Mesodermal cell (in vitro differentiated cells): ENCODE measurements around the gene TOGARAM1.
"Not testable (repeated sequence)": the region's sequence is repeated elsewhere in the genome, so short reads cannot be mapped to it uniquely, and the experiment has no call there.

ENCODE experiments used
- H3K27ac ChIP-seq: 2 replicates; pipeline ENCODE4 v1.7.0; 2013; ENCODE audit warnings: mild to moderate bottlenecking, low read depth, low read length, moderate library complexity; ENCODE audit not compliant: severe bottlenecking
- H3K36me3 ChIP-seq: 2 replicates; pipeline ENCODE4 v1.7.1; 2013; ENCODE audit warnings: mild to moderate bottlenecking, low read length, moderate library complexity; ENCODE audit not compliant: control insufficient read depth, insufficient read depth
- H3K4me1 ChIP-seq: one replicate; pipeline ENCODE4 v1.7.1; 2013; ENCODE audit warnings: mild to moderate bottlenecking, low read length; ENCODE audit not compliant: insufficient read depth, control insufficient read depth, poor library complexity, severe bottlenecking
- H3K4me3 ChIP-seq: 2 replicates; pipeline ENCODE4 v1.7.0; 2013; ENCODE audit warnings: low read length, control low read depth, mild to moderate bottlenecking; ENCODE audit not compliant: insufficient read depth, poor library complexity, severe bottlenecking; ENCODE audit errors: extremely low read depth
- H3K9me3 ChIP-seq: 2 replicates; pipeline ENCODE4 v1.7.1; 2013; ENCODE audit warnings: mild to moderate bottlenecking, low read length, moderate library complexity; ENCODE audit not compliant: control insufficient read depth
- WGBS, 2 experiments: methylation state at CpG; one replicate each; pipeline ENCODE4 v1.1.5; 2013; ENCODE audit warnings: missing lambda C conversion rate in 2 of 2; ENCODE audit not compliant: insufficient coverage in 2 of 2; 5-methylcytosine and 5-hydroxymethylcytosine counted together

Gene TOGARAM1

GRCh38 chr14:45068396-45068795 is 106.4 kb downstream of the TOGARAM1 start:
- 66% methylated on average over 2 of the region's 3 CpGs; no CpG with 5 or more reads in 1 of the 2 experiments for WGBS, 2 experiments
- H3K36me3 ChIP-seq: peaks cover 12% of the 10 kb centered on the region
- H3K9me3 ChIP-seq: no peaks in the 10 kb centered on the region
- no peaks in the 10 kb centered on the region for H3K4me1 ChIP-seq
- no peak overlapping the region for H3K27ac ChIP-seq
- H3K4me3 ChIP-seq: no peak overlapping the region

DNA sequence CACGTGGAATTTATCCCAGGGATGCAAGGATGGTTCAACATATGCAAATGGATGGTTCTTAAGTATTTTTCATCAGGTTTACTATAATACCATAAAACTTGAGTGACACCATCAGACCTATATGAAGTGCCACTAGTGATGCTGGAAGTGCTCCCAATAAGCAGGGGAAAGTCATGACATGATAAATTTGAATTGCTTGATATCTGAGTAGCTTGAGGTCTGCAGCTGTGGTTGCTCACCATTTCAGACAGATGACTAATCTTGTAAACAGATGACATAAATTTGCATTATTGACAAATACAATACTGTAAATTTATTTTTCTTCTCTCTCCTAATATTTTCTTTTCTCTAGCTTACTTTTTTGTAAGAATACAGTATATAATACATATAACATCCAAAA is 108.2 kb downstream of the TOGARAM1 start:
- no peak overlapping the region for H3K27ac ChIP-seq
- no peak overlapping the region for H3K4me3 ChIP-seq
- H3K36me3 ChIP-seq: peaks cover 12% of the 10 kb centered on the region
- no peaks in the 10 kb centered on the region for H3K4me1 ChIP-seq
- no CpG with 5 or more reads among the region's 1 CpG for WGBS, 2 experiments
- H3K9me3 ChIP-seq: no peaks in the 10 kb centered on the region

GRCh38 chr14:45072126-45072525 is 110.1 kb downstream of the TOGARAM1 start:
- 90 to 96% methylated on average over 6 of the region's 6 CpGs for WGBS, 2 experiments
- Histone ChIP-seq H3K27ac (no peak overlapping the region), H3K36me3 (peaks cover 12% of the 10 kb centered on the region), H3K4me3 (no peak overlapping the region), H3K4me1 (no peaks in the 10 kb centered on the region), H3K9me3 (no peaks in the 10 kb centered on the region)

- Histone ChIP-seq H3K27ac (no peak overlapping the region), H3K4me1 (no peaks in the 10 kb centered on the region), H3K4me3 (no peak overlapping the region), H3K9me3 (no peaks in the 10 kb centered on the region), H3K36me3 (peaks cover 12% of the 10 kb centered on the region)
- WGBS, 2 experiments: 100% methylated on average over 2 of the region's 5 CpGs; no CpG with 5 or more reads in 1 of the 2 experiments
Observed at GRCh38 chr14:45073231-45073879, 111.4 kb downstream of the TOGARAM1 start.

DNA sequence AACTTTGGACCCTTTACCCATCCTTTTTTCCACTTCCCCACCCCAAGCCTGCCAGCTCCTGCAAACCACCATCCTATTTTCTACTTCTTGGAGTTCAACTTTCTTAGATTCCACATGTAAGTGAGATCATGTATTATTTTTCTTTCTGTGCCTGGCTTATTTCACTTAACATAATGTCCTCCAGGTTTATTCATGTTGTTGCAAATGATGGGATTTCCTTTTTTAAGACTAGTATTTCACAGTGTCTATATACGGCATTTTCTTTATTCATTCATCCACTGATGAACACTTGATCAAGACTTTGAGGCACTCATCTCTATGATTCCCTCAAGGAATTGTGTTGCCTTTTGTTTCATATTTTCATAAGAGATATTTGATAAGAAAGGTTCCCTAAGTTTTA is 116.3 kb downstream of the TOGARAM1 start:
- no CpG with 5 or more reads among the region's 1 CpG for WGBS, 2 experiments
- H3K4me3 ChIP-seq: no peak overlapping the region
- no peaks in the 10 kb centered on the region for H3K9me3 ChIP-seq
- H3K4me1 ChIP-seq: no peaks in the 10 kb centered on the region
- no peaks in the 10 kb centered on the region for H3K36me3 ChIP-seq
- H3K27ac ChIP-seq: no peak overlapping the region

DNA sequence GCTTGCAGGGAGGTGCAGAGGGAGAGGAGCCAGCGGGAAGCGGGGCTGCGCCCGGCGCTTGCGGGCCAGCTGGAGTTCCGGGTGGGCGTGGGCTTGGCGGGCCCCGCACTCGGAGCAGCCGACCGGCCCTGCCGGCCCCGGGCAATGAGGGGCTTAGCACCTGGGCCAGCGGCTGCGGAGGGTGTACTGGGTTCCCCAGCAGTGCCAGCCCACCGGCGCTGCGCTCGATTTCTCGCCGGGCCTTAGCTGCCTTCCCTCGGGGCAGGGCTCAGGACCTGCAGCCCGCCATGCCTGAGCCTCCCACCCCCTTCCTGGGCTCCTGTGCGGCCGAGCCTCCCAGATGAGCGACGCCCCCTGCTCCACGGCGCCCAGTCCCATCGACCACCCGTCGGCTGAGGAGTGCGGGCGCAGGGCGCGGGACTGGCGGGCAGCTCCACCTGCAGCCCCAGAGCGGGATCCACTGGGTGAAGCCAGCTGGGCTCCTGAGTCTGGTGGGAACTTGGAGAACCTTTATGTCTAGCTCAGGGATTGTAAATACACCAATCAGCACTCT is 118.5 kb downstream of the TOGARAM1 start:
- 94 to 98% methylated on average over 17 to 32 of the region's 40 CpGs for WGBS, 2 experiments
- H3K36me3 ChIP-seq: not testable (repeated sequence)

GRCh38 chr14:45081096-45081495 is 119.1 kb downstream of the TOGARAM1 start:
- not testable (repeated sequence) for H3K9me3 ChIP-seq, H3K4me3 ChIP-seq, H3K36me3 ChIP-seq, H3K4me1 ChIP-seq, H3K27ac ChIP-seq
- 95 to 100% methylated on average over 2 of the region's 3 CpGs for WGBS, 2 experiments

More for the DNA sequence above, 118.5 kb downstream of the TOGARAM1 start:
- not testable (repeated sequence) for H3K4me1 ChIP-seq, H3K4me3 ChIP-seq, H3K27ac ChIP-seq, H3K9me3 ChIP-seq

- Histone ChIP-seq H3K4me1 (no peaks in the 10 kb centered on the region), H3K27ac (no peak overlapping the region), H3K4me3 (no peak overlapping the region), H3K36me3 (no peaks in the 10 kb centered on the region), H3K9me3 (no peaks in the 10 kb centered on the region)
- 89 to 100% methylated on average over 1 of the region's 2 CpGs for WGBS, 2 experiments
Observed at GRCh38 chr14:45082420-45082819, 120.4 kb downstream of the TOGARAM1 start.

GRCh38 chr14:45083617-45083975 is 121.6 kb downstream of the TOGARAM1 start:
- Histone ChIP-seq H3K4me3 (peak overlapping the region; percentile 80), H3K36me3 (no peaks in the 10 kb centered on the region), H3K9me3 (no peaks in the 10 kb centered on the region), H3K4me1 (no peaks in the 10 kb centered on the region), H3K27ac (no peak overlapping the region)
- 4 to 16% methylated on average over 3 of the region's 10 CpGs for WGBS, 2 experiments

DNA sequence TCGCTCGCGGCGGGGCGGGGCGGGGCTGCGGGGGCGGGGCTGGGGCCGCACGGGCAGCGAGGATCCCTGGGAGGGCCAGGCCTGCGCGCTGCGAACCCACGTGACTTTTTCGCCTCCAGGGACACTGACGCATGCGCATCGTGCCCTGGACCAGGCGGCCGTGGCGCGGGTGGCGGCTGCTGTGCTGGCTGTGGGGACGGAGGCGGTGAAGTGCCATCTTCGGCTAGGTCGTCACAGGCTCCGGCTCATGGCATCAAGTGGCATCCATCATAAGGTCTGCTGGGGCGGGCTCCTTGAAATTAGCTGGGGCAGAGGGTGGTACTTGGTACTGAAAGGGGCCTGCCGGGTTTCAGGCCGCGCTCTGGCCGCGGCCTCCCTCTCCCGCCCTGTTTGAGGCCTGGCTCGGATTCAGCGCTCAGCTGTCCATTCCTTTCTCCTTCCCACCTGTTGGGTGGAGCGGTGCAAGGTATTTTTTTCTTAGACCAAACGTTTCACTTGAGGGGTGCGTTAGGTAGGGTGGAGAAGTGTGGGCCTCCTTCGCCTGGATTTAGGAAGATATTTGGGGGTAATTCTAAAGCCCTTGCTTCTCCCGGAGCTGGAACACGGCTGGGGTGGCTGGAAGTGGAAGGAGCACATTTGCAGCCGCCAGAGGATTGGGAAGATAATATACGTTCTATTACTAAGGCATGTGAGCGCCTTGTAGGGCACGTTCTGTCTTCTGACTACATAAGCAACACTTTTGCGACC is 122.2 kb downstream of the TOGARAM1 start, which contains the start of gene PRPF39:
PRPF39 (plus strand) TSS at position 141 of the 747 bp plus-strand sequence. CDS start 11,124 bp downstream, outside the sequence.
- Histone ChIP-seq H3K4me1 (no peaks in the 10 kb centered on the region), H3K4me3 (peak within 1 kb of the TSS; percentile 80), H3K27ac (peak within 1 kb of the TSS; percentile 74), H3K9me3 (no peaks in the 10 kb centered on the region), H3K36me3 (no peaks in the 10 kb centered on the region)
- WGBS, 2 experiments: 0% methylated on average over 17 to 28 of the region's 49 CpGs

DNA sequence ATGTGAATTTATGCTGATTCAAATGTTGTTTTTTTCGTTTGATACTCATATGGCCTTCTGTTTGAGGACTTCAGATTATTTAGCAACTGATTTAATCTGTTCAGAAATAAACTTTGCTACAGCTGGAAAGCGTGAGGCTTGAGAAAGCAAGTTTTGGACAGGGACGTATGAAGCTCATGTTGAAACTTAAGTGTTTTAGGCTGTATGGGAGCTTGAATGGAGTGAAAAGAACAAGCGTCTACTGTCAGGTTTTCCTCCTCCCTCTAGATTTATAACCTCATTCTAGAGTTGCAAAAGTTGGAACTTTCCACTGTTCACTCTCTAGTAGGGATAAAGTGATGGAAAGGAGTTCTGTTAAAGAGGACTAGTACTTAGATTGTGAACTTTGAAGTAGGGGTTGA is 123.0 kb downstream of the TOGARAM1 start:
- peak overlapping the region; percentile 80 for H3K4me3 ChIP-seq
- WGBS, 2 experiments: 0 to 10% methylated on average over 1 to 2 of the region's 4 CpGs
- no peak overlapping the region for H3K27ac ChIP-seq
- no peaks in the 10 kb centered on the region for H3K36me3 ChIP-seq
- no peaks in the 10 kb centered on the region for H3K4me1 ChIP-seq
- H3K9me3 ChIP-seq: no peaks in the 10 kb centered on the region
